Measurements from ENCODE around the gene MIOS. TPM values are rescaled to one million over a fixed set of nuclear protein-coding genes. Genes with fewer than 3 reads are reported as not detected.

MIOS gene
- total and polyA plus RNA-seq, 2 of the 8 experiments (the other 6 are each of a cell fraction or from before 2014, with no cell fraction given), result 15.5 to 50.7 TPM

DNA sequence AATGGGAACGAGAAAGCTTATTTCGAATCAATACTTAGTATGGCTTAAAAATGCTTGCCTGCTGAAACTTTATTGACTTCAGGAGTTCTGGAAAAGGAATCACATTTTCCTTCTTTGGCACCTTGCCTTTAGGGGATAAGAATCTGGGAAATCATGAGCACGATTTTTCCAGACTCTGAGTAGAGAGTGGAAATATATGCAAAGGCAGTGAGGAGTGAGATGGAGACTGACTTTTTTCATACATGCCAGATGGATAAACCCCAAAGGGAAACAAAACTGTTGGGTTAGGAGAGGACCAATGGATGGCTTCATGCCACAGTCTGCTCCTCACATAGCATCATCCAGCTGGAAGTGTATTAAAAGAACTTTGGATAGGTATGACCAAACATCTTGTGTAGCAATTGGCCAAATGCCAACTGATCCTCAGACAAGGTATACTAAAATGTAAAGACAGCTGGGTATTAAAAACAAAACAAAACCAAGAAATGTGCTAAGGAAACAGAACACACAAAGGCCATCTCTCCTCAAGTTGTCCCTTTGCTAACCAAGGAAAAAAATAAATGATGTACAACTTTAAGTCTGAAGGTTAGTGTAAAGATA, 32.8 kb upstream of the MIOS start:
- Histone ChIP-seq H3K23ac (ENCODE audit: insufficient read length) (no peak overlapping the region), H3K23me2 (ENCODE audit: low read depth, low read length) (no peaks in the 10 kb centered on the region), H3K27ac (ENCODE audit: low read depth, low read length) (no peak overlapping the region), H3K14ac (ENCODE audit: insufficient read length) (no peak overlapping the region), H4K91ac (replicated peaks; ENCODE audit: insufficient read length, low read length) (no peak overlapping the region), H3K9me3 (ENCODE audit: insufficient read depth in 2 of 2, low read depth in 1 of 2, low read length in 1 of 2) (no peaks in the 10 kb centered on the region), H2BK12ac (ENCODE audit: low read depth, low read length) (no peak overlapping the region), H2AK5ac (ENCODE audit: low read depth, low read length) (no peak overlapping the region), H3K27me3 (replicated peaks in 1 of 4; ENCODE audit: control insufficient read depth in 3 of 4, extremely low read depth in 1 of 4, insufficient read depth in 3 of 4, low read length in 3 of 4) (no peaks in the 10 kb centered on the region), H2BK120ac (replicated peaks; ENCODE audit: low read depth, low read length) (no peak overlapping the region), H2BK20ac (ENCODE audit: low read length) (no peak overlapping the region), H2AFZ (ENCODE audit: low read length) (no peak overlapping the region), H3K4me2 (ENCODE audit: insufficient read depth in 1 of 2, low read depth in 2 of 2, low read length in 2 of 2) (no peak overlapping the region), H3K9ac (replicated peaks in 1 of 4; ENCODE audit: extremely low read depth in 1 of 4, low read depth in 3 of 4, low read length in 3 of 4) (no peak overlapping the region), H2BK5ac (ENCODE audit: low read depth, low read length) (no peak overlapping the region), H3K56ac (replicated peaks; ENCODE audit: insufficient read length, low read depth, low read length) (no peak overlapping the region), H4K5ac (ENCODE audit: insufficient read length, low read depth, low read length) (no peak overlapping the region), H2BK15ac (ENCODE audit: low read length) (no peak overlapping the region), H3K4ac (replicated peaks; ENCODE audit: insufficient read length, low read depth, low read length) (no peak overlapping the region), H4K8ac (ENCODE audit: extremely low read depth, insufficient read depth, low read length) (no peak overlapping the region), H3K4me3 (ENCODE audit: extremely low read depth in 1 of 4, insufficient read depth in 2 of 4, low read depth in 3 of 4, low read length in 4 of 4) (no peak overlapping the region), H4K20me1 (replicated peaks in 1 of 2; ENCODE audit: control insufficient read depth in 1 of 2, insufficient read depth in 2 of 2, low read length in 2 of 2) (no peaks in the 10 kb centered on the region), H3K79me2 (ENCODE audit: control insufficient read depth in 1 of 2, insufficient read depth in 2 of 2, low read length in 2 of 2) (no peaks in the 10 kb centered on the region), H3K4me1 (replicated peaks in 1 of 4; ENCODE audit: control insufficient read depth in 3 of 4, insufficient read depth in 4 of 4, low read length in 3 of 4) (no peaks in the 10 kb centered on the region), H3K79me1 (ENCODE audit: low read depth, low read length) (no peaks in the 10 kb centered on the region), H3K36me3 (ENCODE audit: control insufficient read depth in 2 of 4, insufficient read depth in 4 of 4, low read length in 3 of 4) (no peaks in the 10 kb centered on the region), H3K18ac (ENCODE audit: extremely low read depth, low read length) (no peak overlapping the region)
- POLR2A ChIA-PET (ENCODE audit: partially characterized antibody), result no interaction called here
- WGBS, 2 experiments (ENCODE audit: extremely low coverage in 1 of 2, insufficient coverage in 1 of 2, insufficient read length in 1 of 2, insufficient replicate concordance in 2 of 2, low coverage in 1 of 2, low lambda C conversion rate in 2 of 2, missing lambda C conversion rate in 1 of 2), result 91% methylated on average over 3 of the region's 3 CpGs; no CpG with 5 or more reads in 1 of the 2 experiments
- DNase-seq (ENCODE audit: low read depth in 1 of 2, low spot score in 2 of 2) (no peak), FAIRE-seq (no peak)
- CTCF ChIA-PET (ENCODE audit: partially characterized antibody), result no interaction called here
- no peak for TF ChIP-seq HDAC6 (IDR thresholded peaks at IDR 0.05; ENCODE audit: low read depth, low read length)
- TF ChIP-seq GABPA (IDR thresholded peaks at IDR 0.05; ENCODE audit: borderline replicate concordance, insufficient read depth, low read length), result no peak
- no peak for TF ChIP-seq SAP30 (IDR thresholded peaks at IDR 0.05; ENCODE audit: insufficient read depth, insufficient replicate concordance, low read length)
- no peak for TF ChIP-seq RBBP5 (IDR thresholded peaks at IDR 0.05; ENCODE audit: borderline replicate concordance, low read depth, low read length)
- TF ChIP-seq SIX5 (IDR thresholded peaks at IDR 0.05; ENCODE audit: low read depth, low read length), result no peak
- no peak for TF ChIP-seq SIN3A (conservative IDR thresholded peaks at IDR 0.05 in 1 of 2, IDR thresholded peaks at IDR 0.05 in 1 of 2; ENCODE audit: low read depth in 1 of 2, low read length in 2 of 2)
- TF ChIP-seq CREB1 (IDR thresholded peaks at IDR 0.05), result no peak
- no peak for TF ChIP-seq NANOG (IDR thresholded peaks at IDR 0.05; ENCODE audit: insufficient read depth, low read depth, low read length, poor library complexity, severe bottlenecking)
- TF ChIP-seq CHD1 (IDR thresholded peaks at IDR 0.05; ENCODE audit: low read depth, low read length), result no peak
- TF ChIP-seq, protein P1, sequence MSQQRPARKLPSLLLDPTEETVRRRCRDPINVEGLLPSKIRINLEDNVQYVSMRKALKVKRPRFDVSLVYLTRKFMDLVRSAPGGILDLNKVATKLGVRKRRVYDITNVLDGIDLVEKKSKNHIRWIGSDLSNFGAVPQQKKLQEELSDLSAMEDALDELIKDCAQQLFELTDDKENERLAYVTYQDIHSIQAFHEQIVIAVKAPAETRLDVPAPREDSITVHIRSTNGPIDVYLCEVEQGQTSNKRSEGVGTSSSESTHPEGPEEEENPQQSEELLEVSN (IDR thresholded peaks at IDR 0.05), result no peak
- no peak for TF ChIP-seq ZNF274 (IDR thresholded peaks at IDR 0.05; ENCODE audit: borderline replicate concordance, extremely low read depth, low read length)
- no peak for TF ChIP-seq YY1 (IDR thresholded peaks at IDR 0.05; ENCODE audit: low read depth, low read length)
- no peak for TF ChIP-seq CTBP2 (IDR thresholded peaks at IDR 0.05; ENCODE audit: borderline replicate concordance, insufficient read depth, insufficient read length, low read length)

Measured in H1 (cell line).